Kidney (tissue), 14 donors: ENCODE measurements around the gene B4GALNT3. TPM values are rescaled to one million over a fixed set of nuclear protein-coding genes. Genes with fewer than 3 reads are reported as not detected.

ENCODE experiments used
- DNase-seq, 5 donors: peaks; one replicate each; pipeline ENCODE4 v3.0.0-alpha.2; 2013 to 2020
- FAIRE-seq: peaks from 2 replicates; lab custom pipeline; 2012; peaks lifted over from hg19 to GRCh38; lab: Jason Lieb, UNC
- H3K27ac ChIP-seq, 2 donors: one replicate each; pipeline ENCODE4 v1.7.0; 2013; ENCODE audit warnings: low read depth in 2 of 2, low read length in 2 of 2, inconsistent platforms in 1 of 2
- H3K27me3 ChIP-seq: one replicate; pipeline ENCODE4 v1.7.1; 2013; ENCODE audit warnings: low read length, inconsistent platforms; ENCODE audit not compliant: control insufficient read depth, insufficient read depth
- H3K36me3 ChIP-seq, 3 donors: one replicate each; pipeline versions ENCODE4 v1.7.0 to v1.7.1; 2013; ENCODE audit warnings: low read length in 3 of 3, control low read depth in 1 of 3, inconsistent platforms in 1 of 3; ENCODE audit not compliant: insufficient read depth in 3 of 3, control insufficient read depth in 2 of 3
- H3K4me1 ChIP-seq, 3 donors: one replicate each; pipeline versions ENCODE4 v1.7.0 to v1.7.1; 2013; ENCODE audit warnings: low read length in 3 of 3, inconsistent platforms in 1 of 3, low read depth in 1 of 3; ENCODE audit not compliant: control insufficient read depth in 2 of 3, insufficient read depth in 2 of 3
- H3K4me3 ChIP-seq, 3 donors: one replicate each; pipeline versions ENCODE4 v1.7.0 to v1.8.1; 2013; ENCODE audit warnings: low read length in 3 of 3, control low read depth in 1 of 3, inconsistent platforms in 1 of 3
- H3K9ac ChIP-seq, 3 donors: one replicate each; pipeline versions ENCODE4 v1.7.0 to v1.7.1; 2013; ENCODE audit warnings: low read length in 3 of 3, control low read depth in 1 of 3, inconsistent platforms in 1 of 3
- H3K9me3 ChIP-seq, 3 donors: one replicate each; pipeline versions ENCODE4 v1.7.0 to v1.7.1; 2013; ENCODE audit warnings: low read length in 3 of 3, control low read depth in 1 of 3, inconsistent platforms in 1 of 3; ENCODE audit not compliant: control insufficient read depth in 2 of 3, insufficient read depth in 1 of 3
- CTCF ChIP-seq: IDR thresholded peaks from 3 replicates; pipeline ENCODE4 v1.5.1; 2012; ENCODE audit warnings: mild to moderate bottlenecking, moderate library complexity, borderline replicate concordance; ENCODE audit not compliant: insufficient read depth; ENCODE audit errors: extremely low read depth
- intact Hi-C: fragments of 100-400 bp; cut with DNase I; formaldehyde crosslinking; loops from one replicate; pipeline ENCODE4 v1.11.1; 2022
- polyA plus RNA-seq: library from polyadenylated mRNA; stranded (reverse); fragments of 350-450 nt; fragmentation: Illumina TruSeq; extraction: RNeasy Lipid Tissue Mini Kit (QIAGEN cat#74804); gene quantifications from one replicate; pipeline ENCODE4 v1.2.3, GENCODE V29; 2014; ENCODE audit warnings: low read depth, low replicate concordance; ENCODE audit not compliant: insufficient read depth
- total RNA-seq: library from RNA; stranded (reverse); fragmentation: NEBNext Ultra II Directional; extraction: Animal tissue kit (Norgen Biotek cat#: 25700); gene quantifications from one replicate; pipeline ENCODE4 v1.2.1, GENCODE V29; 2021
- donor health status: control.
- donor health status: control.
- donor health status: control.
- donor health status: control.
- donor health status: control.
- donor health status: DM: yes; HTN: yes; CAD: no.
- donor health status: Normal renal cell carcinoma (clear cell type).

B4GALNT3 gene
- total and polyA plus RNA-seq, 2 donors from 2014 or later, result 11.3 to 12.5 TPM

GRCh38 chr12:455821-456220 is 3.9 kb upstream of the B4GALNT3 start:
- Histone ChIP-seq H3K36me3 (no peaks in the 10 kb centered on the region), H3K27ac (no peak overlapping the region), H3K4me1 (peaks cover 0 to 5% (median 4%) of the 10 kb centered on the region in 3 donors), H3K4me3 (no peak overlapping the region), H3K9ac (no peak overlapping the region), H3K9me3 (no peaks in the 10 kb centered on the region), H3K27me3 (no peaks in the 10 kb centered on the region)
- intact Hi-C loops, result no loop called here
- TF ChIP-seq CTCF, result no peak
- FAIRE-seq, result no peak
- DNase-seq, result no peak

- H3K9ac ChIP-seq, result no peak overlapping the region
- no peaks in the 10 kb centered on the region for H3K36me3 ChIP-seq
- DNase-seq, result no peak
- intact Hi-C loops, result no loop called here
- no peak overlapping the region for H3K27ac ChIP-seq
- FAIRE-seq, result no peak
- TF ChIP-seq CTCF, result no peak
- H3K4me3 ChIP-seq, result no peak overlapping the region
- no peaks in the 10 kb centered on the region for H3K27me3 ChIP-seq
- peaks cover 0 to 5% (median 4%) of the 10 kb centered on the region in 3 donors for H3K4me1 ChIP-seq
- no peaks in the 10 kb centered on the region for H3K9me3 ChIP-seq
These were observed 2.1 kb upstream of the B4GALNT3 start for GRCh38 chr12:457676-458075.

GRCh38 chr12:459050-459429 is 699 bp upstream of the B4GALNT3 start:
- TF ChIP-seq CTCF, result no peak
- no peak overlapping the region for H3K9ac ChIP-seq
- peak overlapping the region; percentile 13 to 25 for H3K27ac ChIP-seq
- peak overlapping the region in 2 of 3 donors; percentile 50 to 61 for H3K4me3 ChIP-seq
- DNase-seq, result no peak
- H3K27me3 ChIP-seq, result no peaks in the 10 kb centered on the region
- intact Hi-C loops, result no loop called here
- peaks cover 0 to 5% (median 4%) of the 10 kb centered on the region in 3 donors for H3K4me1 ChIP-seq
- no peak for FAIRE-seq
- no peaks in the 10 kb centered on the region for H3K36me3 ChIP-seq
- H3K9me3 ChIP-seq, result no peaks in the 10 kb centered on the region
